Ectodermal cell (in vitro differentiated cells): ENCODE results near the gene CCR7.
"Not testable (repeated sequence)": the region's sequence is repeated elsewhere in the genome, so short reads cannot be mapped to it uniquely, and the experiment has no call there.

ENCODE experiments used
- H3K27ac ChIP-seq: 2 replicates; pipeline ENCODE4 v1.7.0; 2013; ENCODE audit warnings: mild to moderate bottlenecking, low read depth, low read length; ENCODE audit not compliant: insufficient read depth, poor library complexity, severe bottlenecking
- H3K27me3 ChIP-seq: 2 replicates; pipeline ENCODE4 v1.7.0; 2013; ENCODE audit warnings: mild to moderate bottlenecking, low read length; ENCODE audit not compliant: insufficient read depth, control insufficient read depth, poor library complexity, severe bottlenecking
- H3K36me3 ChIP-seq: one replicate; pipeline ENCODE4 v1.7.0; 2013; ENCODE audit warnings: low read length; ENCODE audit not compliant: control insufficient read depth, insufficient read depth
- H3K4me1 ChIP-seq: one replicate; pipeline ENCODE4 v1.7.0; 2013; ENCODE audit warnings: low read length; ENCODE audit not compliant: control insufficient read depth, insufficient read depth
- H3K4me3 ChIP-seq: 2 replicates; pipeline ENCODE4 v1.7.0; 2013; ENCODE audit warnings: low read depth, low read length, control low read depth; ENCODE audit not compliant: insufficient read depth
- H3K9me3 ChIP-seq: 2 replicates; pipeline ENCODE4 v1.7.0; 2013; ENCODE audit warnings: mild to moderate bottlenecking, low read length, moderate library complexity; ENCODE audit not compliant: control insufficient read depth
- WGBS, 2 experiments: methylation state at CpG; one replicate each; pipeline ENCODE4 v1.1.7; 2013; ENCODE audit warnings: missing lambda C conversion rate in 2 of 2; 5-methylcytosine and 5-hydroxymethylcytosine counted together

CCR7 gene

DNA sequence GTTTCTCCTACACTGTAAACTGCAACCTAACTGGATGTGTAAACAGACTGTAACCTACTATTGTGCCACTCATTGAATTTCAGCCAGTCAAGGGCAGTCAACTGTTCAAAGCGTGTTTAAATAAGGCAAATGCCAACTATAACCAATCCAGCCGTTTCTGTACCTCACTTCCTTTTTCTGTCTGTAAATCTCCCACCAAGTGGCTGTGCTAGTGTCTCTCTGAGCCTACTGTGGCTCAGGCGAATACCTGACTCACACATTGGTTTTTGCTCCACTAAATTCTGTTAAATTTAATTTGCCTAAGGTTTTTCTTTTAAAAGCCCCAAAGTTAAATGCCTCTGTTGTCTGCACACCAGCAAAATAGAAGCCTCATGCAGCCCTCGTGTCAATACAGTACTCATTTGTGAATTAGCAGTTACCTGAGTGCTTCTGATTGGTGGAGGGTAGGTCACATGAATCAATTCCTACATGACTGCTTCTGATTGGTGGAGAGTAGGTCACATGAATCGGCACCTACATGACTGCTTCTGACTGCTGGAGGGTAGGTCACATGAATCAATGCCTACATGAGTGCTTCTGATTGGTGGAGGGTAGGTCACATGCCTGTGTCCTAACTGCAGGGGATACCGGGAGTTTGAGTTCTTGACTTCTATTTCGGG lies 31.1 kb upstream of the CCR7 start:
- WGBS, 2 experiments: 94% methylated on average over 7 of the region's 7 CpGs
- no peaks in the 10 kb centered on the region for H3K9me3 ChIP-seq
- H3K27me3 ChIP-seq: no peaks in the 10 kb centered on the region
- H3K36me3 ChIP-seq: no peaks in the 10 kb centered on the region
- no peak overlapping the region for H3K27ac ChIP-seq
- H3K4me3 ChIP-seq: no peak overlapping the region
- H3K4me1 ChIP-seq: no peaks in the 10 kb centered on the region

DNA sequence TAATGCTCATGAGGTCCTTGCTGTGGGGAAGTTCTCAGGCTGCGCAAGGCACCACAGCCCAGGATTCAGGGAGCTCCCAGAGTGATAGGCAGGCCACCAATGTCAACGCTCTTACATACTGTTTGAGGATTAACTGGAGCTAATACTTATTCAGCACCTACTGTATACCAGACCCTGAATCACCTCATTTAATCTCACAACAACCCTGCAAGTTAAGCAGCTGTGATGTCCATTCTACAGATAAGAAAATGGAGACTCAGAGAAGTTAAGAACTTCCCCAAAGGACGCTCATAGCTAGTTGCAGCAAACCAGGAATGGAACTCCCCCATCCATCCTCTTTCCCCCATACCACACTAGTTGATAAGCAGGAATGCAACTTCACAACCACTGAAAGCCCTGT lies 25.5 kb upstream of the CCR7 start:
- no peaks in the 10 kb centered on the region for H3K4me1 ChIP-seq
- no peaks in the 10 kb centered on the region for H3K27me3 ChIP-seq
- no peaks in the 10 kb centered on the region for H3K36me3 ChIP-seq
- no peak overlapping the region for H3K27ac ChIP-seq
- 91 to 95% methylated on average over 3 of the region's 3 CpGs for WGBS, 2 experiments
- no peak overlapping the region for H3K4me3 ChIP-seq
- H3K9me3 ChIP-seq: no peaks in the 10 kb centered on the region

DNA sequence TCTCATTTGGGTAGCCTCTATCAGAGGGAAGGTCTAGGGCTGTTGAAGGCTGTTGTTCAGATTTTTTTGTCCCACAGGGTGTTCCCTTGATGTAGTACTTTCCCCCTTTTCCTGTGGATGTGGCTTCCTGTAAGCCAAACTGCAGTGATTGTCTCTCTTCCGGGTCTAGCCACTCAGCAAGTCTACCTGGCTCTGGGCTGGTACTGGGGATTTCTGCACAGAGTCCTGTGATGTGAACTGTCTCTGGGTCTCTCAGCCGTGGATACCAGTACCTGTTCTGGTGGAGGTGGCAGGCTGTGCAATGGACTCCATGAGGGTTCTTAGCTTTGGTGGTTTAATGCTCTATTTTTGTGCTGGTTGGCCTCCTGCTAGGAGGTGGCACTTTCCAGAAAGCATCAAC lies 23.3 kb upstream of the CCR7 start:
- Histone ChIP-seq H3K27ac (no peak overlapping the region), H3K4me3 (no peak overlapping the region), H3K36me3 (no peaks in the 10 kb centered on the region), H3K27me3 (no peaks in the 10 kb centered on the region), H3K9me3 (no peaks in the 10 kb centered on the region), H3K4me1 (no peaks in the 10 kb centered on the region)
- 91 to 92% methylated on average over 2 of the region's 2 CpGs for WGBS, 2 experiments

GRCh38 chr17:40586264-40586663 lies 21.0 kb upstream of the CCR7 start:
- not testable (repeated sequence) for H3K9me3 ChIP-seq, H3K36me3 ChIP-seq, H3K4me3 ChIP-seq, H3K27ac ChIP-seq, H3K4me1 ChIP-seq, H3K27me3 ChIP-seq
- WGBS, 2 experiments: 95 to 97% methylated on average over 3 of the region's 3 CpGs

GRCh38 chr17:40584950-40585349 lies 19.7 kb upstream of the CCR7 start:
- not testable (repeated sequence) for H3K4me1 ChIP-seq, H3K27me3 ChIP-seq, H3K4me3 ChIP-seq, H3K27ac ChIP-seq, H3K36me3 ChIP-seq, H3K9me3 ChIP-seq
- 88 to 90% methylated on average over 2 of the region's 2 CpGs for WGBS, 2 experiments

DNA sequence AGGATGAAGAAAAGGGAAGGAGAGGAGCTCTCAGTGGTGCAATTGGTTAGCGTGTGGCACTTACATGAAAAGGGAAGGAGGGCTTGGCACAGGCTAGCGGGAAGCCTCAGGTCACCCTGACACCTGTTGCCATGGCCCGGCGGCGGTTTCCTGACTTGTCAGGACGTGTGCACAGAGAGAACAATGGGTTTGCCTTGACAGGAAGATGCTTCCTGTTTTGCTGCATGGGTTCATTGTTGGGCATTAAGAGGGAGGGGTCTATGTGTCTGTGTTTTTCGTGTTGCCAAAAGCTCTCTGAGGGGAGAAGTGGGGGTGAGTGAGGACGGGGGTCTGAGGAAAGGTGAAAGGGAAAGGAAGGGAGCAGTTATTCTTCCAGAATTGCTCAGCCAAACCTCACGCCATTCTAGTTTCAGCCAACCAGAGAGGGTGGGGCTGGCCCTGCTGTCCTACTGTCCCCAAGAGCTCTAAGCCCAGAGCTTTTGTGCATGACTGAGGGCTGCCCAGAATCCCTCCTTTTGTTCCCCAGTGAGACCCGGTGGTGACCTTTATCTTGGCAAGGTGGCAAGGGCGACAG lies 17.1 kb upstream of the CCR7 start:
- no peaks in the 10 kb centered on the region for H3K36me3 ChIP-seq
- no peaks in the 10 kb centered on the region for H3K4me1 ChIP-seq
- no peak overlapping the region for H3K27ac ChIP-seq
- 84 to 85% methylated on average over 11 of the region's 11 CpGs for WGBS, 2 experiments
- H3K27me3 ChIP-seq: no peaks in the 10 kb centered on the region
- no peak overlapping the region for H3K4me3 ChIP-seq
- no peaks in the 10 kb centered on the region for H3K9me3 ChIP-seq

DNA sequence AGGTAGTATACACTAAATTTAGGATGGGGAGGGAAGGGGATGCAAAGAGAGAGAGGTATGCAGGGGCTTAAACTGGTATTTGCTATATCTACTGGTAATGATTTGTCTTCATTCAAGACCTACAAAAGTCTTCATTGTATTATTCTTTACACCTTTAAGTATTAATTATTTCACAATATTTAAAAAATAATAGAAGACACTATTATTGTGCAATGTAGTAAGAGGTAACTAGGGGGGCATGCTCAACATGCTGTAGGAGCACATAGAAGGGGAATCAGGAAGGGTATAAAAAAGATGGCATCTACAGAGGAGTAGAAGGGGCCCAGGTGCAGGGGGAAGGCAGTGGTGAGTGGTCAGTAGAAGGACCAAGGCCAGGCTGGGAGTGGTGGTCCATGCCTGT lies 14.9 kb upstream of the CCR7 start:
- Histone ChIP-seq H3K27ac (no peak overlapping the region), H3K4me1 (no peaks in the 10 kb centered on the region), H3K9me3 (no peaks in the 10 kb centered on the region), H3K4me3 (no peak overlapping the region), H3K27me3 (no peaks in the 10 kb centered on the region), H3K36me3 (no peaks in the 10 kb centered on the region)

DNA sequence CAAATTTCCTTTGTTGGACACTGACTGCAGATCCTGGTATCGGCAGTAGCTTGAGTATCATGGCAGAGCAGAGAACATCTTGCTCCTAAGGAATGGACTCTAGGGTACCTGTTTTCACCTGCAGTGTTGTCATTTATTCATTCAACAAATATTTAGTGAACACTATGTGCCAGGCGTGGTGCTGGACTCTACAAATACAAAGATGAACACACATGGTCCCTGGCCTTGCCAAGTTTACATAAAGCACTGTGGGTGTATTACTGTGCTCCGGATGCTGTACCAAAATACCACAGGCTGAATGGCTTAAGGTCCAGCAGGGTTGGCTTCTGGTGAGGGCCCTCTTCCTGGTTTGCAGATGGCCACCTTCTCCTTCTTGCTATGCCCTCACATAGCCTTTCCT lies 14.2 kb upstream of the CCR7 start:
- 93 to 94% methylated on average over 3 of the region's 3 CpGs for WGBS, 2 experiments
- H3K4me3 ChIP-seq: no peak overlapping the region
- H3K27ac ChIP-seq: no peak overlapping the region
- H3K27me3 ChIP-seq: no peaks in the 10 kb centered on the region
- no peaks in the 10 kb centered on the region for H3K9me3 ChIP-seq
- no peaks in the 10 kb centered on the region for H3K36me3 ChIP-seq
- no peaks in the 10 kb centered on the region for H3K4me1 ChIP-seq

DNA sequence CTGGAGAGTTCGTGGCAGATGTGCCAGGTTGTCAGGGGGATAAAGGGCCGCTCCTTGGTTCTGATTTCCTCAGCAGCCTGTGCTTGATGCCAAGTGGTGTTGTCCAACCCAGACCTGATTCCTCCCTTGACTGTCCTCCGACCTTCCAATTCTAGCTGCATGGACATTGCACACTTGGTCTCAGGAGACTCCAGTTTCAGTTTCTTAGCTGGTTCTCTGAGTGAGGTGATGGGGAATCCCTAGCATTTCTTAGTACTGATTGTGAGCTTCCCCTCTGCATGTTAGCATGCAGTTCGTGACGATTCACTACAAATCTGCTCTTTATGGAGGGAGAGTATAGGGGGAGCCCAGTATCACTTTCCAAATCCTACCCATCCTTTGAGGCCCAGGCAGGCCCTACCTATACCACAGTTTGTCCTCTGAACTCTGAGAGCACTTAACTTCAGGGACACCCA lies 12.4 kb upstream of the CCR7 start:
- Histone ChIP-seq H3K27me3 (no peaks in the 10 kb centered on the region), H3K27ac (no peak overlapping the region), H3K9me3 (no peaks in the 10 kb centered on the region), H3K4me1 (no peaks in the 10 kb centered on the region), H3K36me3 (no peaks in the 10 kb centered on the region), H3K4me3 (no peak overlapping the region)
- WGBS, 2 experiments: 90 to 92% methylated on average over 5 of the region's 5 CpGs

GRCh38 chr17:40576113-40576740 lies 11.0 kb upstream of the CCR7 start:
- H3K36me3 ChIP-seq: no peaks in the 10 kb centered on the region

More at GRCh38 chr17:40576113-40576740, 11.0 kb upstream of the CCR7 start:
- Histone ChIP-seq H3K27me3 (no peaks in the 10 kb centered on the region), H3K27ac (no peak overlapping the region), H3K4me1 (no peaks in the 10 kb centered on the region), H3K9me3 (no peaks in the 10 kb centered on the region), H3K4me3 (no peak overlapping the region)
- 90 to 95% methylated on average over 5 of the region's 5 CpGs for WGBS, 2 experiments
